SKM-1 (cell line): ENCODE data around the gene TNIP1.

ENCODE experiments used
- DNase-seq: peaks from one replicate; lab custom pipeline; 2025; ENCODE audit not compliant: unreplicated experiment; lab: John Stamatoyannopoulos, UW

Gene TNIP1

DNA sequence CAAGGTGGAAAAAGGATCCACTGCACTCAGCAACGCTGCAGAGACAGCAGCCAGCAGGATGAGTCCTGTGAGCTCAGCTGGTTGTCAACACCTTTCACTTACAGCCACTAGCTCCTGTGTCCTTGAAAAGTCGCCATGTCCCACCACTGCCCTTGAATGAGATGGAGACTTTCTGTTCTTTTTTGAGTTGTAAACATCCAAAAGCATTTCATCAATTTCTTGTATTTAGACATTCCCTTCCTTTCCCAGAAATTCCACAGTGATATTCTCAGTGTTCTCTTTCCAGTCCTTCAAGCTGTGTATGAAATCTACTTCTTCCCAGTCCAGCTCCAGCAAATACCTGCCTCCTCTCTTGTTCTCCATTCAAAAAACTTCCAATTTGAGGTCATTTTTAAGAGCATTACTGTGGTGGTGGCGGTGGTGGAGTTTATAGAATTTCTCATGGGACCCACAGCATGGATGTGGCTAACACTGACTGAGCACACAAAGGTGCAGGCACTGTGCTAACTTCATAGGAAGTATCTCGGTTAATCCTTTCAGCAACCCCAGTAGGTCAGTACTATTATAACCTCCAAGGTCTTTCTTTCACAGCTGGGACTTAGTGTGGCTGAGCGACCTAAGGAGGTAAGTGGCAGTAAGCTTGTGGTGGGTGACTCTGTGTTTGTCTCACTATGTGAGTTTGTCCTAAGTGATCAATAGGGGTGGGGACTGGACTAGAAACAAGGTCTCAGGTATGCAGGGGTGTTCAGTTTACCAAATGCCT lies 75.5 kb downstream of the TNIP1 start:
- no peak for DNase-seq

DNA sequence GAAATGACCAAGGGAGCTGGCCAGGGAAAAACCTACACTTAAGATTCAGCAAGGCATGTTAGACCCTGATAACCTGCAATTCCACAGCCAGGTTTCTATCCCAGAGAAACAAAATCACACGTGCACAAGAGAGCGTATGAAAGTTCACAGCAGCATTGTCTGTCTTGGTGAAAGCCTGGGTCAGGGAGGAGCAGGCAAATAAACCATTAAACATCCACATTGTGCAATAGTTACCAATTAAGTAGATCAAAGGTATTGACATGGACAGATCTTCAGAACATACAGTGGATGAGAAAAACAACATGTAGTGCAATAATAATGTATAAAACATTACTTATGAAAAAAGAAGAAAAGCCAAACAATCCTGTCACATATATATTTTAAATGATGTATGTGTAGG lies 76.3 kb downstream of the TNIP1 start:
- DNase-seq, result no peak

DNA sequence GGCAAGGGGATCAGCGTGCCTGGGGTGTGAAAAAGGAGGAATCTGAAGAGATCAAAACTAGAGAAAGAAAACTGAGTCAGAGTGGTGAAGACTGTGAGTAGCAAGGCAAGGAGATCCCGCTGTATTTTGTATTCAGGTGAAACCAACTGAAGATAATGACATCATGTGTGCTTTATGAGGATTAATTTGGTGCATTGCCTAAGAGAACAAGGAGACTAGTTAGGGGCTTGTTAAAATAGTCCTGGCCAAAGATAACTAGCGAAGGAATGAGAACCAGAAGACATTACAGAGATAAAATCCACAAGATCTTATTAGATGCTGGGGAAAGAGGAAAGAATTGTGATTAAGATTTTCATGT lies 77.4 kb downstream of the TNIP1 start:
- DNase-seq, result no peak

DNA sequence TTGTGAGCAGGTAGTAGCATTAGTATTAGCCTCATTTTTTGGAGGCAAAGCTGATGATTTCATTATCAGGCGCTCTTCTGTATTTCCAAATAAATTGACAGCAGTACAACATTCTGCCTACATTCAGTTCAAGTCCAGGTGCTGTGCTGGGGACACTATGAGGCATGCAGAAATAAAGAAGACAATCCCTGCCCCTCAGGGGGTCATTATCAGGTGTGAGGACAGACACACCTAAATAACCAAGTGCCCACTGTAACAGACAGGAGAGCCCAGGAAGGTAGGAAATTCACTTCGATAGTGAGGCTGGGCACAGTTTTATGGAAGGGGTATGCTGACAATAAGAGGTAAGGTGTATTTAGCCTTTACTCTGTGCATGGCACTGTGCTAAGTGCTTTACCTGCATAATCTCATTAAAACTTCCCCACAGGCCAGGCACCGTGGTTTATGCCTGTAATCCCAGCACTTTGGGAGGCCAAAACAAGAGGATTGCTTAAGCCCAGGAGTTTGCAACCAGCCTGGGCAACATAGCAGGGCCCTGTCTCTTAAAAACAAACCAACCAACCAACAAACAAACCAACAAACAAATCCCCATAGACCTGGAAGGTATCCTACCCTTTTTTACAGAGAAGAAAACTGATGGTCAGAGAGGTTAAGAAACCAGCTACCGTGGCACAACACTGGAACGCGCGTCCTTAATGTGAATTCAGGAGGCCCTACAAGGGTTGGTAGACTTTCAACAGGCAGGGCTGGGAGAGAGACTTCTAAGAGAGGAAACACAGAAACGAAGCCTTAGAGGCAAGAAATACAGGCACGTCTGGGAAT lies 77.9 kb downstream of the TNIP1 start:
- DNase-seq, result no peak

DNA sequence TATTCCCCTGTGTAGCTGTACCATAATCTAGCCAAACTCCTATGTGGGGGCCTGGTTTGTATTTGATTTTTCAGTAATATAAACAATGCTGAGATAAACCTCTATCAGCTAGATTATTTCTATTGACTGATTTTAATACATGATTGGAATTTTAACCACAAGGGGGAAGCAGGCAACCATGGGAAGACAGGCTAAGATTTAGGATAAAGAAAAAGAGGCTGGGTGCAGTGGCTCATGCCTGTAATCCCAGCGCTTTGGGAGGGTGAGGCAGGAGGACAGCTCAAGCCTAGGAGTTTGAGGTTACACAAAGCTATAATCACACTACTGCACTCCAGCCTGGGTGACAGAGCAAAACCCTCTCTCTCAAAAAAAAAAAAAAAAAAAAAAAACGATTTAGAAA lies 78.6 kb downstream of the TNIP1 start:
- no peak for DNase-seq

DNA sequence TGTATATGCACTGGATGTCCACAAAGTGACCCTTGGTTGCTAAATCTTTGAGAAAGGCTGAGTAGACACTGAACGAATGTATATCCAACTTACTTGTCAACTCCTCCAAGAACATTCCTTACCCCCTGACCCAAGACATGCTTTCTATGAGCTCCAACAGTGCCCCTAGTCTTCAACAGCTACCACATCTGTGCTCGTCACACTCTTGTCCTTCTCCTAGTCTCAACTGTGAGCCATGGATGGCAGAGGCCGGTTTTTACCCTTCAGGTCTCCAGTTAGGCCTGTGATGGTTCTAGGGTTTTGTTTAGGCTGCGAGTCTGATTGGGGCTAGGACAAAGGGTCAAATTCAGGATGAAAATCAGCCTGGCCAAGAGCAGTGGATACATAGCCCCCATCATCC lies 79.4 kb downstream of the TNIP1 start:
- no peak for DNase-seq

DNA sequence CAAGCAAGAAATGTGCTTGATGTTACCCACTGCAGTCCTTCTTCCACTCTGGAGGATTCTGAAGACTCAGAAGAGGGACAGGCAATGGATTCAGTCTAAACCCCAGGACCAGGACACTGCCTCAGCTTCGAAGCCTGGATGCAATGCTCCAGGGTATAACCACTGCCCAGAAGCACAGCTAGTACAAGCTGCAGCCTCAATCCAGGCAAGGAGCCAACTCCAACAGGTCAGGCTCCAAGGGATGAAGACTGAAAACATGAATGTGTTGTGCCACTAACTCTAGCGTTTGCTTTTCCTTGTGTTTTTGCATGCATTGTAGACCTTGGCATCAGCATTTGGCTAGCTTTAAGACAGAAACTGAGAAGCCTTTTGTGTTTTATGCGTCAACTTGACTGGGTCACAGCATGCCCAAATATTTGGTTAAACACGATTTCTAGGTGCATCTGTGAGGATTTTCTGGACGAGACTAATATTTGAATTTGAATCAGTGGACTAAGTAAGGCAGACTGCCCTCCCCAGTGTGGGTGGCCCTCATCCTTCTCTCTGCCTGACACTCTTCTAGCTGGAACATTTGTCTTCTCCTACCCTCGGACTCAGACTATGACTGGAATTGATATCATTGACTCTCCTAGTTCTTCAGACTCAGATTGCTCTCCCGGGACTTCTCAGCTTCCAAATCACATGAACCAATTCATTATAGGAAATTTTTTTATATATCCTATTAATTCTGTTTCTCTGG lies 81.0 kb downstream of the TNIP1 start:
- no peak for DNase-seq

DNA sequence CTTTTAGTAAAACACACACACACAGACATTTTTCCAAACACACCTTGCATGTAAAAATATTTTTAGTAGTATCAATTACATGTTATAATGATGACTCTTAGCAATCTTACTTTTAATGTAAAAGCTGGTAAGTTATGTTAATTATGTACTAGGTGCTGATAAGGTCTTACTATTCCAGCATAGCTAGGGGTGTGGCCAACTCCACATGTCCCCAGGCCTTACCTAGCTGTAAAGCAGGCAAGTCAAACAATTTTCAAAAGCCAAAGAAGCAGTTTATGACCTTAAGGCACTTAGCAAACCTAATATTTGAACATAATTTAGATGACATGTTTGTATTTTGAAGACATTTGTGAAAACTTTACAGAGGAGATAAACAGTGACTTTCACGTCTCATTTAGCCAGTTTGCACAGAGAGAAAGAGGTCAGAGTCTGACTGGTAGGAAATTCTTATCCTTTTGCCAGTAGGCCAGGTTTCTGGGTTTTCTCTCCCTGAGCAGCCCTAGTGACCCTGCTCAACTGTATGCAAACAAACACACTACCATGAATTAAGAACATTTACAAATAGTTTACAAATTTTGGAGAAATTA lies 86.9 kb downstream of the TNIP1 start:
- no peak for DNase-seq

DNA sequence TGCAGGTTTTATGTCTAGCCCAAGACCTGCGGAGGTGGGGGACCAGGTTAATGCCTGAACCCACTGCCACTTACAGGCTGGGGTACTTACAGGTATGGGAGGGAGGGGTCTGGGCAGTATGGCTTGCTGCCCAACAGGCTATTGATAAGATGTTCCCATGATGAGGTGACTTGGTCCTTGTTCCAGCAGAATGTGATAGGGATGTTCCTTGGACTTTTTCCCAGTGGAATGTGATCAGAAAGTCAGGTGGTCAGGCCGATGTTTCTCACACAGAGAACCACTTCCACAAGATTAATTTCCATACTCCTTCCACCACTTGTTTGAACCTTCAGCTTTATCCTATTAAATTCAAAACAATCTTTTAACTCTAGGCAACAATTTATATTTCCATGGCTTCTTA lies 87.4 kb downstream of the TNIP1 start:
- DNase-seq, result no peak

DNA sequence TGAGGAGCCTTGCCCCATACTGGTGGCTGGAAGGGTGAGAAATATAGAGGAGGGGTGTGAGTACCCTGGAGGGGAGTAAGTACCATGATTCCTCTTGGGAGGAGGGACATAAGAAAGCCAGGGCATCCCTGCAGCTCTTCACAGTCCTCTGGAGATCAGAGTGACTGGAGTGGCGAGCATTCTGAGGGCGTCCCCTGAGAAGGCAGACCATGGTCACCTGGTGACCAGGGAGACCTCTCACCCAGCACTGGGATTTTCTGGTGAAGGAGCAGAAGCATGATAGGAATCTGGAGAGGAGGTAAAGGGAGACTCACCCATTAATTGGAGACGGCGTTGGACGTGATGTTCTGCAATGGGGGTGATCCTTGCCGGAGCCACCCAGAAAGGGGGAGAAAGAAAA lies 88.1 kb downstream of the TNIP1 start:
- DNase-seq, result no peak

DNA sequence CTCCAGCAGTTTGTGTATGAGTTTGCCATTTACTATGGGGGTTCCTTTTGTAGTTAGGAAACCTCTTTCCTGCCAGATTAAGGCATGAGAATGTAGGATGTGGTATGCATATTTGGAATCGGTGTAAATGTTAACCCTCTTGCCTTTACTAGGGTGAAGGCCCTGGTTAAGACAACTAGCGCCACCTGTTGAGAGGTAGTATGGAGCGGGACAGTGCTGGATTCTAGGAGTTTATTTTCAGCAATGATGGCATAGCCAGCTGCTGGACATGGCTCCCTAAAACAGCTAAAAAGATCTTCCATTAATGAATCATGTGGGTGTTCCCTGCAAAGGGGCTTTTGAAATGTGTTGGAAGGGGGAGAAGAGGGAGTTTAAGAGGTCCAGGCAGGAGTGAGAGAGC lies 91.1 kb downstream of the TNIP1 start:
- no peak for DNase-seq

DNA sequence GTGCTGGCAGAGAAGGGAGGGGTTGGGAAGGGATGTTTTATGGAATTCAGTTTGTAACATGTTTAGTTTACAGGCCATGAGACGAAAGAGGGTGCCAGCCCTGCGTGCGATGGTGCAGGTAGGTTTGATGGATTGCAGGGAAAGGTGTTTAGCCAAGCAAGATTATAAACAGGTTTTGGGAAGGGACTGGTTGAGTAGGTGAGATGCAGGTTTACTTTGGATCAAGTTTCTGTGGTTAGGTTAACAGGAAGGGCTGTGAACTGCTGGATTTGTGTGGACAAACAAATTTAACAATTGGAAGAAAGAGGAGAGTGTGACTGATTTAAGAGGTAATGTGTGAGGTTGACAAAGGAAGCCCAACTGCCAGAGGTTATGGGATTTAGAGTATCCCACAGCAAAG lies 93.1 kb downstream of the TNIP1 start:
- no peak for DNase-seq
